H1 (cell line): Measurements from ENCODE around the gene NIPAL1. TPM values are rescaled to one million over a fixed set of nuclear protein-coding genes. Genes with fewer than 3 reads are reported as not detected.
A peak's percentile ranks its signal among the peaks of the same experiment; 100 is the strongest.

ENCODE experiments used
- ASH2L ChIP-seq: fragments of 200-600, 300-600 bp; sonication (generic); IDR thresholded peaks from one replicate; pipeline ENCODE4 v1.7.1; 2017; ENCODE audit warnings: low read length
- CHD2 ChIP-seq: IDR thresholded peaks from 2 replicates; pipeline ENCODE4 v1.6.1; 2012; ENCODE audit warnings: low read length, improper control_type of control experiment
- EP300 ChIP-seq, 2 experiments: IDR thresholded peaks; 1 replicate in 1 of 2; 2 replicates in 1 of 2; pipeline ENCODE4 v1.6.1; 2011 to 2012; ENCODE audit warnings: low read depth in 2 of 2, low read length in 2 of 2, mild to moderate bottlenecking in 2 of 2, borderline replicate concordance in 1 of 2, inconsistent platforms in 1 of 2, moderate library complexity in 1 of 2
- GTF2F1 ChIP-seq: IDR thresholded peaks from 2 replicates; pipeline ENCODE4 v1.6.1; 2012; ENCODE audit warnings: low read depth, low read length, improper control_type of control experiment, borderline replicate concordance
- HDAC2 ChIP-seq, 2 experiments: fragments of 300-600 bp in 1 of 2; sonication (generic) in 1 of 2; IDR thresholded peaks; 2 replicates each; pipeline ENCODE4 v1.6.1; 2011 to 2012; ENCODE audit warnings: low read depth in 2 of 2, low read length in 2 of 2, mild to moderate bottlenecking in 2 of 2, moderate library complexity in 2 of 2, borderline replicate concordance in 1 of 2, inconsistent platforms in 1 of 2
- KDM4A ChIP-seq: IDR thresholded peaks from one replicate; pipeline ENCODE4 v1.7.1; 2012; ENCODE audit warnings: low read depth, mild to moderate bottlenecking, moderate library complexity, low read length, inconsistent platforms; ENCODE audit not compliant: severe bottlenecking
- PHF8 ChIP-seq: fragments of 200-600 bp; sonication (generic); conservative IDR thresholded peaks from 2 replicates; pipeline ENCODE4 v1.7.1; 2012; ENCODE audit warnings: low read depth, mild to moderate bottlenecking, inconsistent platforms, low read length, moderate library complexity
- RBBP5 ChIP-seq: IDR thresholded peaks from 2 replicates; pipeline ENCODE4 v1.7.1; 2012; ENCODE audit warnings: low read depth, mild to moderate bottlenecking, inconsistent platforms, low read length, moderate library complexity, borderline replicate concordance
- SIN3A ChIP-seq, 2 experiments: IDR thresholded peaks in 1 of 2; conservative IDR thresholded peaks in 1 of 2; 2 replicates each; pipeline ENCODE4 v1.6.1; 2011 to 2012; ENCODE audit warnings: low read length in 2 of 2, improper control_type of control experiment in 1 of 2, low read depth in 1 of 2, mild to moderate bottlenecking in 1 of 2
- TBP ChIP-seq: IDR thresholded peaks from 2 replicates; pipeline ENCODE4 v1.6.1; 2011; ENCODE audit warnings: low read depth, low read length, improper control_type of control experiment
- polyA plus RNA-seq, 7 experiments: library from polyadenylated mRNA; depleted of rRNA in 3 of 7; stranded (reverse) in 5 of 7; unstranded in 2 of 7; fragments of >200 nt in 5 of 7; fragments of 200-250 nt in 2 of 7; gene quantifications; 1 replicate in 5 of 7; 2 replicates in 1 of 7; 4 replicates in 1 of 7; pipeline versions ENCODE4 v1.2.1 to v1.2.3, GENCODE V29; 2011 to 2013; ENCODE audit warnings: missing spikeins in 2 of 7, mixed read lengths in 2 of 7
- total RNA-seq: library from RNA; stranded (reverse); fragmentation: NEBNext Ultra II Directional; extraction: Animal tissue kit (Norgen Biotek cat#: 25700); gene quantifications from 2 replicates; pipeline ENCODE4 v1.2.1, GENCODE V29; 2021
- TF ChIP-seq, protein P1 (sequence below), 3 experiments: IDR thresholded peaks; 1 replicate in 2 of 3; 2 replicates in 1 of 3; pipeline versions ENCODE4 v1.5.1 to v1.6.1; 2011; ENCODE audit warnings: low read length in 3 of 3, mild to moderate bottlenecking in 3 of 3, inconsistent platforms in 2 of 3, low read depth in 1 of 3, moderate library complexity in 1 of 3; ENCODE audit not compliant: insufficient read depth in 1 of 3; ENCODE audit errors: control extremely low read depth in 1 of 3

The NIPAL1 gene
- total and polyA plus RNA-seq, 2 of the 8 experiments (the other 6 are each of a cell fraction or from before 2014, with no cell fraction given) = 1.4 to 4.9 TPM

DNA sequence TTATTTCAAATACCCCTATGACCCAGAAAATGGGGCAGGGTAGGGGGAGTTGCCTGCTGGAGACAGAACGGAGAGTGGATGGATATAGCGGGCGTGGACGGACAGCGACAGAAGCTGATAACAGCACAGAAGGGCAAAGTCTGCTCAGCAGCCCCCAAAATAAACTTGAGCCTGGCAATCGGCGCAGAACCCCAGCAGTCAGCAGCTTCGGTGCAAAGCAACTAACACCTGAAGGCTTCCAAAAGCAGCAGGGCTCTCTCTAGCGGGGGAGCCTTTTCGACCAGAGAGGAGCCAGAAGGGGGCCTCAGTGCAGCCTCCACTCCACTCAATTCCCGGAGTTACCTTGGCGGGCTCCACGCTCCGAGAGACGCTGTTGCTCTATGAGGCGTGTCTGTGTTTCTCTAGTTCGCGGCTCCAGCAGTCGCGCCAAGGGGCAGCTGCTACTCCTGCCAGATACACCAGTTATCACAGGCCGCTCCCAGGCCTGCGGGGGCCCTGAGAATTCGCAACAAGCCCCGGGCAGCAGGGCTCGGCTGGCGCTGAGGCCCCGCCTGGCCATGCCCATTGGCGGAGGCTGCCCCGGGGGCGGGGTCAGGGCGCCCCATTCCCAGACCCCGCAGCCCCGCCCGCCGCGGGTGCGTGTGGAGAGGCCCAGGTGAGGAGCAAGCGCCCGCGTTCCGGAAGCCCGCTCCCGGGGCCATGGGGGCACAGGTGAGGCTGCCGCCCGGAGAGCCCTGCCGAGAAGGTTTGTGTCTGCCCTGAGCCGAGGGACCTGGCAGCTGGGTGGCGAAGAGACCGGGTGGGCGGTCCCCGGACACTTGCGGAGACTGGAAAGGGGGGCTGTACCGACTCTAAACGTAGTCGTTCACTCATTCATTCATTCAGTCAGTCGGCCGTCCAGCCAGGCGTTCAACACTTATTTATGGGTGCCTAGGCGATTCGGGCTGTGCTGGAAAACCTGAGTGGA lies at the start of gene NIPAL1, which contains the start of gene CNGA1 (continued):
- TF ChIP-seq GTF2F1 (no peak), HDAC2 (IDR thresholded peaks at IDR 0.05; ENCODE audit: borderline replicate concordance in 1 of 2, low read depth in 2 of 2, low read length in 2 of 2) (peak in 1 of 2 experiments; percentile 66; a peak in 1 of 4 replicates), TBP (0 out of 2 replicates have a peak, but pooled peaks have one; percentile 11), ASH2L (peak; percentile 78), SIN3A (conservative IDR thresholded peaks at IDR 0.05 in 1 of 2, IDR thresholded peaks at IDR 0.05 in 1 of 2; ENCODE audit: low read depth in 1 of 2, low read length in 2 of 2) (peak in 1 of 2 experiments; percentile 14; a peak in 1 of 4 replicates), RBBP5 (peak; percentile 56; the same call in 1 of the 2 replicates), EP300 (IDR thresholded peaks at IDR 0.05; ENCODE audit: borderline replicate concordance in 1 of 2, low read depth in 2 of 2, low read length in 2 of 2) (0 out of 3 replicates have a peak, but pooled peaks of 1 of the 2 experiments have one; percentile 34), PHF8 (peak; percentile 64), KDM4A (peak; percentile 96), CHD2 (no peak)
- TF ChIP-seq, protein P1, sequence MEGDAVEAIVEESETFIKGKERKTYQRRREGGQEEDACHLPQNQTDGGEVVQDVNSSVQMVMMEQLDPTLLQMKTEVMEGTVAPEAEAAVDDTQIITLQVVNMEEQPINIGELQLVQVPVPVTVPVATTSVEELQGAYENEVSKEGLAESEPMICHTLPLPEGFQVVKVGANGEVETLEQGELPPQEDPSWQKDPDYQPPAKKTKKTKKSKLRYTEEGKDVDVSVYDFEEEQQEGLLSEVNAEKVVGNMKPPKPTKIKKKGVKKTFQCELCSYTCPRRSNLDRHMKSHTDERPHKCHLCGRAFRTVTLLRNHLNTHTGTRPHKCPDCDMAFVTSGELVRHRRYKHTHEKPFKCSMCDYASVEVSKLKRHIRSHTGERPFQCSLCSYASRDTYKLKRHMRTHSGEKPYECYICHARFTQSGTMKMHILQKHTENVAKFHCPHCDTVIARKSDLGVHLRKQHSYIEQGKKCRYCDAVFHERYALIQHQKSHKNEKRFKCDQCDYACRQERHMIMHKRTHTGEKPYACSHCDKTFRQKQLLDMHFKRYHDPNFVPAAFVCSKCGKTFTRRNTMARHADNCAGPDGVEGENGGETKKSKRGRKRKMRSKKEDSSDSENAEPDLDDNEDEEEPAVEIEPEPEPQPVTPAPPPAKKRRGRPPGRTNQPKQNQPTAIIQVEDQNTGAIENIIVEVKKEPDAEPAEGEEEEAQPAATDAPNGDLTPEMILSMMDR (IDR thresholded peaks at IDR 0.05; ENCODE audit: control extremely low read depth in 1 of 3, insufficient read depth in 1 of 3, low read depth in 1 of 3, low read length in 3 of 3) = peak; percentile 14 to 46 (median 37)
- TF ChIP-seq, all 59 proteins: peak for 12
